H1 (cell line): ENCODE measurements around the gene PAPOLA.

Source experiments
- CEBPB ChIP-seq: IDR thresholded peaks from 2 replicates; pipeline ENCODE4 v1.6.1; 2012; ENCODE audit warnings: low read depth, low read length
- EGR1 ChIP-seq: IDR thresholded peaks from 2 replicates; pipeline ENCODE4 v1.6.1; 2011; ENCODE audit warnings: low read depth, low read length, borderline replicate concordance
- POLR2A ChIP-seq, 2 experiments: IDR thresholded peaks; 1 replicate in 1 of 2; 2 replicates in 1 of 2; pipeline ENCODE4 v1.6.1; 2011; ENCODE audit warnings: low read depth in 2 of 2, low read length in 2 of 2, mild to moderate bottlenecking in 2 of 2; ENCODE audit errors: control extremely low read depth in 1 of 2
- RXRA ChIP-seq: IDR thresholded peaks from 2 replicates; pipeline ENCODE4 v1.6.1; 2011; ENCODE audit warnings: low read depth, mild to moderate bottlenecking, low read length, moderate library complexity; ENCODE audit not compliant: insufficient read depth
- SIN3A ChIP-seq, 2 experiments: IDR thresholded peaks in 1 of 2; conservative IDR thresholded peaks in 1 of 2; 2 replicates each; pipeline ENCODE4 v1.6.1; 2011 to 2012; ENCODE audit warnings: low read length in 2 of 2, improper control_type of control experiment in 1 of 2, low read depth in 1 of 2, mild to moderate bottlenecking in 1 of 2
- SP2 ChIP-seq: IDR thresholded peaks from 2 replicates; pipeline ENCODE4 v1.6.1; 2012; ENCODE audit warnings: mild to moderate bottlenecking, low read length, inconsistent platforms
- SUZ12 ChIP-seq: fragments of 200-600 bp; sonication (generic); IDR thresholded peaks from 2 replicates; pipeline ENCODE4 v1.6.1; 2012; ENCODE audit warnings: mild to moderate bottlenecking, inconsistent platforms, low read length, moderate library complexity, mixed read lengths
- TBP ChIP-seq: IDR thresholded peaks from 2 replicates; pipeline ENCODE4 v1.6.1; 2011; ENCODE audit warnings: low read depth, low read length, improper control_type of control experiment
- YY1 ChIP-seq: IDR thresholded peaks from 2 replicates; pipeline ENCODE4 v1.6.1; 2011; ENCODE audit warnings: low read depth, mild to moderate bottlenecking, low read length
- TF ChIP-seq, protein P1 (sequence below), 3 experiments: IDR thresholded peaks; 1 replicate in 2 of 3; 2 replicates in 1 of 3; pipeline versions ENCODE4 v1.5.1 to v1.6.1; 2011; ENCODE audit warnings: low read length in 3 of 3, mild to moderate bottlenecking in 3 of 3, inconsistent platforms in 2 of 3, low read depth in 1 of 3, moderate library complexity in 1 of 3; ENCODE audit not compliant: insufficient read depth in 1 of 3; ENCODE audit errors: control extremely low read depth in 1 of 3
- TF ChIP-seq, protein P2 (sequence below): IDR thresholded peaks from 2 replicates; pipeline ENCODE4 v1.6.1; 2012; ENCODE audit warnings: low read length, inconsistent platforms
- TF ChIP-seq, protein P3 (sequence below): IDR thresholded peaks from 2 replicates; pipeline ENCODE4 v1.6.1; 2012; ENCODE audit warnings: inconsistent platforms

DNA sequence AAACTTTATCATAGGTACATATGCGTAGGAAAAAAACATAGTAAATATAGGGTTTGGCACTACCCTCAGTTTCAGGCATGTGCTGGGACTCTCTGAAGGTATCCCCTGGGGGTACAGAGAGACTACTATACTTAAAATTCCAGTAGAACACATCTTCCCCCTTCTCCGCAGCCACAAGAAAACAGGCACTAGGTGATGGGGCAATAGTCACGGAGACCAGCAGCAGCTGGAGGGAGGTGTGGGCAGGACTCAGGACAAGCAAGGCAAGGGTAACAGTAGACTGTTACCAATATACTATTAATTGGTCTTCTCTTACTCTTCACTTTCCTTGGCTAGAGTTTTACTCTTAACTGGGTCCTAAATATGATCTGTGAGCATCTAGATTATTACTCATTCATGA lies 4.6 kb upstream of the PAPOLA start:
- TF ChIP-seq, protein P1, sequence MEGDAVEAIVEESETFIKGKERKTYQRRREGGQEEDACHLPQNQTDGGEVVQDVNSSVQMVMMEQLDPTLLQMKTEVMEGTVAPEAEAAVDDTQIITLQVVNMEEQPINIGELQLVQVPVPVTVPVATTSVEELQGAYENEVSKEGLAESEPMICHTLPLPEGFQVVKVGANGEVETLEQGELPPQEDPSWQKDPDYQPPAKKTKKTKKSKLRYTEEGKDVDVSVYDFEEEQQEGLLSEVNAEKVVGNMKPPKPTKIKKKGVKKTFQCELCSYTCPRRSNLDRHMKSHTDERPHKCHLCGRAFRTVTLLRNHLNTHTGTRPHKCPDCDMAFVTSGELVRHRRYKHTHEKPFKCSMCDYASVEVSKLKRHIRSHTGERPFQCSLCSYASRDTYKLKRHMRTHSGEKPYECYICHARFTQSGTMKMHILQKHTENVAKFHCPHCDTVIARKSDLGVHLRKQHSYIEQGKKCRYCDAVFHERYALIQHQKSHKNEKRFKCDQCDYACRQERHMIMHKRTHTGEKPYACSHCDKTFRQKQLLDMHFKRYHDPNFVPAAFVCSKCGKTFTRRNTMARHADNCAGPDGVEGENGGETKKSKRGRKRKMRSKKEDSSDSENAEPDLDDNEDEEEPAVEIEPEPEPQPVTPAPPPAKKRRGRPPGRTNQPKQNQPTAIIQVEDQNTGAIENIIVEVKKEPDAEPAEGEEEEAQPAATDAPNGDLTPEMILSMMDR (IDR thresholded peaks at IDR 0.05; ENCODE audit: control extremely low read depth in 1 of 3, insufficient read depth in 1 of 3, low read depth in 1 of 3, low read length in 3 of 3): no peak
- TF ChIP-seq, protein P2, sequence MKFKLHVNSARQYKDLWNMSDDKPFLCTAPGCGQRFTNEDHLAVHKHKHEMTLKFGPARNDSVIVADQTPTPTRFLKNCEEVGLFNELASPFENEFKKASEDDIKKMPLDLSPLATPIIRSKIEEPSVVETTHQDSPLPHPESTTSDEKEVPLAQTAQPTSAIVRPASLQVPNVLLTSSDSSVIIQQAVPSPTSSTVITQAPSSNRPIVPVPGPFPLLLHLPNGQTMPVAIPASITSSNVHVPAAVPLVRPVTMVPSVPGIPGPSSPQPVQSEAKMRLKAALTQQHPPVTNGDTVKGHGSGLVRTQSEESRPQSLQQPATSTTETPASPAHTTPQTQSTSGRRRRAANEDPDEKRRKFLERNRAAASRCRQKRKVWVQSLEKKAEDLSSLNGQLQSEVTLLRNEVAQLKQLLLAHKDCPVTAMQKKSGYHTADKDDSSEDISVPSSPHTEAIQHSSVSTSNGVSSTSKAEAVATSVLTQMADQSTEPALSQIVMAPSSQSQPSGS: no peak
- TF ChIP-seq SP2: no peak
- TF ChIP-seq RXRA: no peak
- no peak for TF ChIP-seq SUZ12
- no peak for TF ChIP-seq SIN3A (conservative IDR thresholded peaks at IDR 0.05 in 1 of 2, IDR thresholded peaks at IDR 0.05 in 1 of 2; ENCODE audit: low read depth in 1 of 2, low read length in 2 of 2)
- no peak for TF ChIP-seq EGR1
- TF ChIP-seq YY1: no peak
- no peak for TF ChIP-seq POLR2A (IDR thresholded peaks at IDR 0.05; ENCODE audit: control extremely low read depth in 1 of 2, low read depth in 2 of 2, low read length in 2 of 2)
- no peak for TF ChIP-seq CEBPB
- TF ChIP-seq TBP: no peak
- TF ChIP-seq, protein P3, sequence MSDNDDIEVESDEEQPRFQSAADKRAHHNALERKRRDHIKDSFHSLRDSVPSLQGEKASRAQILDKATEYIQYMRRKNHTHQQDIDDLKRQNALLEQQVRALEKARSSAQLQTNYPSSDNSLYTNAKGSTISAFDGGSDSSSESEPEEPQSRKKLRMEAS: no peak
